HepG2 (cell line): Measurements from ENCODE around the gene SDC4. TPM values are rescaled to one million over a fixed set of nuclear protein-coding genes. Genes with fewer than 3 reads are reported as not detected.
A peak's percentile ranks its signal among the peaks of the same experiment; 100 is the strongest.

Experiments
- BRD4 ChIP-seq: sonication (generic); formaldehyde crosslinking; IDR thresholded peaks from 2 replicates; pipeline ENCODE4 v1.4.0; 2020; ENCODE audit warnings: missing genetic modification reagents
- HOXA3 ChIP-seq: sonication (generic); formaldehyde crosslinking; IDR thresholded peaks from 2 replicates; pipeline ENCODE4 v1.5.0; 2020; ENCODE audit warnings: missing genetic modification reagents
- HOXD1 ChIP-seq: sonication (generic); formaldehyde crosslinking; IDR thresholded peaks from 2 replicates; pipeline ENCODE4 v1.5.0; 2020; ENCODE audit warnings: missing genetic modification reagents
- MBNL3 ChIP-seq: fragments of 250-450 bp; sonication (Bioruptor Pico); conservative IDR thresholded peaks from 2 replicates; pipeline ENCODE4 v1.8.0; 2022; ENCODE audit warnings: mild to moderate bottlenecking, inconsistent platforms
- NR2C2 ChIP-seq: sonication (generic); formaldehyde crosslinking; IDR thresholded peaks from 2 replicates; pipeline ENCODE4 v1.4.0; 2020; ENCODE audit warnings: missing genetic modification reagents, mild to moderate bottlenecking, moderate library complexity, borderline replicate concordance
- NR3C1 ChIP-seq: sonication (generic); formaldehyde crosslinking; IDR thresholded peaks from 2 replicates; pipeline ENCODE4 v1.4.0; 2020; ENCODE audit warnings: missing genetic modification reagents
- SNAPC2 ChIP-seq: sonication (generic); formaldehyde crosslinking; IDR thresholded peaks from 2 replicates; pipeline ENCODE4 v1.8.1; 2022; ENCODE audit warnings: mild to moderate bottlenecking, missing genetic modification reagents
- SP1 ChIP-seq, 2 experiments: fragments of 450-650 bp in 1 of 2; sonication (generic) in 1 of 2; formaldehyde crosslinking in 1 of 2; IDR thresholded peaks; 2 replicates each; pipeline versions ENCODE4 v1.4.0 to v1.6.1; 2016 to 2020; ENCODE audit warnings: missing genetic modification reagents in 1 of 2
- ZBTB42 ChIP-seq: sonication (generic); formaldehyde crosslinking; IDR thresholded peaks from 2 replicates; pipeline ENCODE4 v1.5.0; 2020; ENCODE audit warnings: mild to moderate bottlenecking, missing genetic modification reagents
- ZNF160 ChIP-seq: sonication (generic); formaldehyde crosslinking; IDR thresholded peaks from 2 replicates; pipeline ENCODE4 v1.8.0; 2022; ENCODE audit warnings: mild to moderate bottlenecking, inconsistent platforms, missing genetic modification reagents
- ZNF841 ChIP-seq: sonication (generic); formaldehyde crosslinking; IDR thresholded peaks from 2 replicates; pipeline ENCODE4 v1.8.1; 2023; ENCODE audit warnings: missing genetic modification reagents, borderline replicate concordance
- polyA plus RNA-seq, 8 experiments: library from polyadenylated mRNA; depleted of rRNA in 3 of 8; stranded (reverse) in 7 of 8; unstranded in 1 of 8; fragments of >200 nt; fragmentation: Illumina TruSeq in 4 of 8; extraction: Trizol in 4 of 8; gene quantifications; 2 replicates each; pipeline versions ENCODE4 v1.2.1 to v1.2.3, GENCODE V29; 2011 to 2016; ENCODE audit warnings: low read depth in 4 of 8, missing spikeins in 1 of 8, mixed read lengths in 1 of 8; ENCODE audit not compliant: insufficient read depth in 1 of 8
- total RNA-seq, 5 experiments: library from RNA; depleted of rRNA; stranded (reverse); fragments of >200 nt; fragmentation: Illumina TruSeq; extraction: Trizol; gene quantifications; 2 replicates each; pipeline ENCODE4 v1.2.3, GENCODE V29; 2016; ENCODE audit warnings: low read depth in 1 of 5
- TF ChIP-seq, protein P1 (sequence below): sonication (generic); formaldehyde crosslinking; IDR thresholded peaks from 2 replicates; pipeline ENCODE4 v1.4.0; 2020; ENCODE audit warnings: missing genetic modification reagents, mild to moderate bottlenecking, borderline replicate concordance
- TF ChIP-seq, protein P2 (sequence below): sonication (generic); formaldehyde crosslinking; IDR thresholded peaks from 2 replicates; pipeline ENCODE4 v1.8.1; 2022; ENCODE audit warnings: low read depth, mild to moderate bottlenecking, missing genetic modification reagents
- TF ChIP-seq, protein P3 (sequence below): sonication (generic); formaldehyde crosslinking; IDR thresholded peaks from 2 replicates; pipeline ENCODE4 v1.4.0; 2020; ENCODE audit warnings: missing genetic modification reagents, borderline replicate concordance
- TF ChIP-seq, protein P4 (sequence below): sonication (generic); formaldehyde crosslinking; IDR thresholded peaks from 2 replicates; pipeline ENCODE4 v1.5.0; 2020; ENCODE audit warnings: missing genetic modification reagents, mild to moderate bottlenecking, borderline replicate concordance
- TF ChIP-seq, protein P5 (sequence below): sonication (generic); formaldehyde crosslinking; IDR thresholded peaks from 2 replicates; pipeline ENCODE4 v1.4.0; 2020; ENCODE audit warnings: missing genetic modification reagents

SDC4 gene
- total and polyA plus RNA-seq, 2 of the 13 experiments (the other 11 are each of a cell fraction or from before 2014, with no cell fraction given) = 49.0 to 65.1 TPM

DNA sequence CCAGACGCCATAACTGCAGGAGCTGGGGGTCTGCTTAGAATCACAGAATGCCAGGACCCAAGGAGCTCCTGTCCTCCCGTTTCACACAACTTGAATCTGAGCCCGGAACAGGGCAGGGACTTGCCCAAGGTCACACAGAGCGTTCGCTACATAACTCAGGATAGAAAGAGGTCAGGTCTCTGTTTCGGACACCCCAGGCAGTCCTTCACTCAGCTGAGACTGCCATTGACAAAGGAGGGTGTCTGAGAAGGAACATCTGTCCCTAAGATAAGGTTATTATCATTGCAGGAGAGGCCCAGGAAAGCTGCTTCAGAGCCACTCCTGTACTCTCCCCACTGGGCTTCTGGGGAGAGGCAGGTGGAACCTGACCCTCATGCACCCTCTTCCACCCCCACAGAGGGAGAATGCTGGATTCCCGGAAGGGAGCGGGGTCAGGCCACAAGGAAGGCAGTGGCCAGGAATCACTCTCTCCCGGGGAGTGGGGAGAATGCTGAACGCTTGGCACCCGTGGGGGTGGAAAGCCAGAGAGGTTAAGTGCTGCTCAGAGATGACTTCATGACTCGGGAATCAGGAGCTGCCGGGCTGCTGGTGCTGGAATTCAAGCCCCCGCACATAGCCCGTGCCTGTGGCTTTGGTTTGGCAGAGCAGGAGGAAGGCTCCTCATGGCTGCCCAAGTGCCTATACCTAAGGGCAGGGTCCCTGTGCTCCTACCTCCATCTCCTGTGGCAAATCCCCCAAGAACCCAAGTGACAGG, 10.7 kb downstream of the SDC4 start (continued):
- TF ChIP-seq SP1 (IDR thresholded peaks at IDR 0.05) (no peak), SP1 (CRISPR knock-in tag; IDR thresholded peaks at IDR 0.05) (no peak), BRD4 (no peak), NR3C1 (CRISPR knock-in tag) (no peak), HOXA3 (CRISPR knock-in tag) (no peak), HOXD1 (CRISPR knock-in tag) (no peak), NR2C2 (peak; percentile 44), ZNF160 (CRISPR knock-in tag) (no peak), ZNF841 (no peak), MBNL3 (CRISPR knock-in tag) (no peak), SNAPC2 (CRISPR knock-in tag) (no peak), ZBTB42 (peak; percentile 76)
- TF ChIP-seq, protein P1, sequence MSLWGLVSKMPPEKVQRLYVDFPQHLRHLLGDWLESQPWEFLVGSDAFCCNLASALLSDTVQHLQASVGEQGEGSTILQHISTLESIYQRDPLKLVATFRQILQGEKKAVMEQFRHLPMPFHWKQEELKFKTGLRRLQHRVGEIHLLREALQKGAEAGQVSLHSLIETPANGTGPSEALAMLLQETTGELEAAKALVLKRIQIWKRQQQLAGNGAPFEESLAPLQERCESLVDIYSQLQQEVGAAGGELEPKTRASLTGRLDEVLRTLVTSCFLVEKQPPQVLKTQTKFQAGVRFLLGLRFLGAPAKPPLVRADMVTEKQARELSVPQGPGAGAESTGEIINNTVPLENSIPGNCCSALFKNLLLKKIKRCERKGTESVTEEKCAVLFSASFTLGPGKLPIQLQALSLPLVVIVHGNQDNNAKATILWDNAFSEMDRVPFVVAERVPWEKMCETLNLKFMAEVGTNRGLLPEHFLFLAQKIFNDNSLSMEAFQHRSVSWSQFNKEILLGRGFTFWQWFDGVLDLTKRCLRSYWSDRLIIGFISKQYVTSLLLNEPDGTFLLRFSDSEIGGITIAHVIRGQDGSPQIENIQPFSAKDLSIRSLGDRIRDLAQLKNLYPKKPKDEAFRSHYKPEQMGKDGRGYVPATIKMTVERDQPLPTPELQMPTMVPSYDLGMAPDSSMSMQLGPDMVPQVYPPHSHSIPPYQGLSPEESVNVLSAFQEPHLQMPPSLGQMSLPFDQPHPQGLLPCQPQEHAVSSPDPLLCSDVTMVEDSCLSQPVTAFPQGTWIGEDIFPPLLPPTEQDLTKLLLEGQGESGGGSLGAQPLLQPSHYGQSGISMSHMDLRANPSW = 0 out of 2 replicates have a peak, but pooled peaks have one; percentile 5
- TF ChIP-seq, protein P2, sequence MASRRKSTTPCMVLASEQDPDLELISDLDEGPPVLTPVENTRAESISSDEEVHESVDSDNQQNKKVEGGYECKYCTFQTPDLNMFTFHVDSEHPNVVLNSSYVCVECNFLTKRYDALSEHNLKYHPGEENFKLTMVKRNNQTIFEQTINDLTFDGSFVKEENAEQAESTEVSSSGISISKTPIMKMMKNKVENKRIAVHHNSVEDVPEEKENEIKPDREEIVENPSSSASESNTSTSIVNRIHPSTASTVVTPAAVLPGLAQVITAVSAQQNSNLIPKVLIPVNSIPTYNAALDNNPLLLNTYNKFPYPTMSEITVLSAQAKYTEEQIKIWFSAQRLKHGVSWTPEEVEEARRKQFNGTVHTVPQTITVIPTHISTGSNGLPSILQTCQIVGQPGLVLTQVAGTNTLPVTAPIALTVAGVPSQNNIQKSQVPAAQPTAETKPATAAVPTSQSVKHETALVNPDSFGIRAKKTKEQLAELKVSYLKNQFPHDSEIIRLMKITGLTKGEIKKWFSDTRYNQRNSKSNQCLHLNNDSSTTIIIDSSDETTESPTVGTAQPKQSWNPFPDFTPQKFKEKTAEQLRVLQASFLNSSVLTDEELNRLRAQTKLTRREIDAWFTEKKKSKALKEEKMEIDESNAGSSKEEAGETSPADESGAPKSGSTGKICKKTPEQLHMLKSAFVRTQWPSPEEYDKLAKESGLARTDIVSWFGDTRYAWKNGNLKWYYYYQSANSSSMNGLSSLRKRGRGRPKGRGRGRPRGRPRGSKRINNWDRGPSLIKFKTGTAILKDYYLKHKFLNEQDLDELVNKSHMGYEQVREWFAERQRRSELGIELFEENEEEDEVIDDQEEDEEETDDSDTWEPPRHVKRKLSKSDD (CRISPR knock-in tag) = no peak
- TF ChIP-seq, protein P3, sequence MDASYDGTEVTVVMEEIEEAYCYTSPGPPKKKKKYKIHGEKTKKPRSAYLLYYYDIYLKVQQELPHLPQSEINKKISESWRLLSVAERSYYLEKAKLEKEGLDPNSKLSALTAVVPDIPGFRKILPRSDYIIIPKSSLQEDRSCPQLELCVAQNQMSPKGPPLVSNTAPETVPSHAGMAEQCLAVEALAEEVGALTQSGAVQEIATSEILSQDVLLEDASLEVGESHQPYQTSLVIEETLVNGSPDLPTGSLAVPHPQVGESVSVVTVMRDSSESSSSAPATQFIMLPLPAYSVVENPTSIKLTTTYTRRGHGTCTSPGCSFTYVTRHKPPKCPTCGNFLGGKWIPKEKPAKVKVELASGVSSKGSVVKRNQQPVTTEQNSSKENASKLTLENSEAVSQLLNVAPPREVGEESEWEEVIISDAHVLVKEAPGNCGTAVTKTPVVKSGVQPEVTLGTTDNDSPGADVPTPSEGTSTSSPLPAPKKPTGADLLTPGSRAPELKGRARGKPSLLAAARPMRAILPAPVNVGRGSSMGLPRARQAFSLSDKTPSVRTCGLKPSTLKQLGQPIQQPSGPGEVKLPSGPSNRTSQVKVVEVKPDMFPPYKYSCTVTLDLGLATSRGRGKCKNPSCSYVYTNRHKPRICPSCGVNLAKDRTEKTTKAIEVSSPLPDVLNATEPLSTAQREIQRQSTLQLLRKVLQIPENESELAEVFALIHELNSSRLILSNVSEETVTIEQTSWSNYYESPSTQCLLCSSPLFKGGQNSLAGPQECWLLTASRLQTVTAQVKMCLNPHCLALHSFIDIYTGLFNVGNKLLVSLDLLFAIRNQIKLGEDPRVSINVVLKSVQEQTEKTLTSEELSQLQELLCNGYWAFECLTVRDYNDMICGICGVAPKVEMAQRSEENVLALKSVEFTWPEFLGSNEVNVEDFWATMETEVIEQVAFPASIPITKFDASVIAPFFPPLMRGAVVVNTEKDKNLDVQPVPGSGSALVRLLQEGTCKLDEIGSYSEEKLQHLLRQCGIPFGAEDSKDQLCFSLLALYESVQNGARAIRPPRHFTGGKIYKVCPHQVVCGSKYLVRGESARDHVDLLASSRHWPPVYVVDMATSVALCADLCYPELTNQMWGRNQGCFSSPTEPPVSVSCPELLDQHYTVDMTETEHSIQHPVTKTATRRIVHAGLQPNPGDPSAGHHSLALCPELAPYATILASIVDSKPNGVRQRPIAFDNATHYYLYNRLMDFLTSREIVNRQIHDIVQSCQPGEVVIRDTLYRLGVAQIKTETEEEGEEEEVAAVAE (CRISPR knock-in tag) = no peak
- TF ChIP-seq, protein P4, sequence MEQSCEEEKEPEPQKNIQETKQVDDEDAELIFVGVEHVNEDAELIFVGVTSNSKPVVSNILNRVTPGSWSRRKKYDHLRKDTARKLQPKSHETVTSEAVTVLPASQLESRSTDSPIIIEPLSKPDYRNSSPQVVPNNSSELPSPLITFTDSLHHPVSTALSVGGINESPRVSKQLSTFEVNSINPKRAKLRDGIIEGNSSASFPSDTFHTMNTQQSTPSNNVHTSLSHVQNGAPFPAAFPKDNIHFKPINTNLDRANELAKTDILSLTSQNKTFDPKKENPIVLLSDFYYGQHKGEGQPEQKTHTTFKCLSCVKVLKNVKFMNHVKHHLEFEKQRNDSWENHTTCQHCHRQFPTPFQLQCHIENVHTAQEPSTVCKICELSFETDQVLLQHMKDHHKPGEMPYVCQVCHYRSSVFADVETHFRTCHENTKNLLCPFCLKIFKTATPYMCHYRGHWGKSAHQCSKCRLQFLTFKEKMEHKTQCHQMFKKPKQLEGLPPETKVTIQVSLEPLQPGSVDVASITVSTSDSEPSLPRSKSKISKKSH (CRISPR knock-in tag) = peak; percentile 85
- TF ChIP-seq, protein P5, sequence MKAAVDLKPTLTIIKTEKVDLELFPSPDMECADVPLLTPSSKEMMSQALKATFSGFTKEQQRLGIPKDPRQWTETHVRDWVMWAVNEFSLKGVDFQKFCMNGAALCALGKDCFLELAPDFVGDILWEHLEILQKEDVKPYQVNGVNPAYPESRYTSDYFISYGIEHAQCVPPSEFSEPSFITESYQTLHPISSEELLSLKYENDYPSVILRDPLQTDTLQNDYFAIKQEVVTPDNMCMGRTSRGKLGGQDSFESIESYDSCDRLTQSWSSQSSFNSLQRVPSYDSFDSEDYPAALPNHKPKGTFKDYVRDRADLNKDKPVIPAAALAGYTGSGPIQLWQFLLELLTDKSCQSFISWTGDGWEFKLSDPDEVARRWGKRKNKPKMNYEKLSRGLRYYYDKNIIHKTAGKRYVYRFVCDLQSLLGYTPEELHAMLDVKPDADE (CRISPR knock-in tag) = no peak
